Ectodermal cell (in vitro differentiated cells): Measurements from ENCODE around the gene ILKAP.

Experiments used
- H3K27ac ChIP-seq: 2 replicates; pipeline ENCODE4 v1.7.0; 2013; ENCODE audit warnings: mild to moderate bottlenecking, low read depth, low read length; ENCODE audit not compliant: insufficient read depth, poor library complexity, severe bottlenecking
- H3K27me3 ChIP-seq: 2 replicates; pipeline ENCODE4 v1.7.0; 2013; ENCODE audit warnings: mild to moderate bottlenecking, low read length; ENCODE audit not compliant: insufficient read depth, control insufficient read depth, poor library complexity, severe bottlenecking
- H3K36me3 ChIP-seq: one replicate; pipeline ENCODE4 v1.7.0; 2013; ENCODE audit warnings: low read length; ENCODE audit not compliant: control insufficient read depth, insufficient read depth
- H3K4me1 ChIP-seq: one replicate; pipeline ENCODE4 v1.7.0; 2013; ENCODE audit warnings: low read length; ENCODE audit not compliant: control insufficient read depth, insufficient read depth
- H3K4me3 ChIP-seq: 2 replicates; pipeline ENCODE4 v1.7.0; 2013; ENCODE audit warnings: low read depth, low read length, control low read depth; ENCODE audit not compliant: insufficient read depth
- H3K9me3 ChIP-seq: 2 replicates; pipeline ENCODE4 v1.7.0; 2013; ENCODE audit warnings: mild to moderate bottlenecking, low read length, moderate library complexity; ENCODE audit not compliant: control insufficient read depth
- WGBS, 2 experiments: methylation state at CpG; one replicate each; pipeline ENCODE4 v1.1.7; 2013; ENCODE audit warnings: missing lambda C conversion rate in 2 of 2; 5-methylcytosine and 5-hydroxymethylcytosine counted together

Gene ILKAP

GRCh38 chr2:238142382-238143205 lies 60.9 kb downstream of the ILKAP start:
- Histone ChIP-seq H3K9me3 (no peaks in the 10 kb centered on the region), H3K4me1 (peaks cover 6% of the 10 kb centered on the region), H3K36me3 (no peaks in the 10 kb centered on the region), H3K4me3 (no peak overlapping the region), H3K27me3 (no peaks in the 10 kb centered on the region), H3K27ac (no peak overlapping the region)
- 88 to 91% methylated on average over 30 of the region's 30 CpGs for WGBS, 2 experiments

DNA sequence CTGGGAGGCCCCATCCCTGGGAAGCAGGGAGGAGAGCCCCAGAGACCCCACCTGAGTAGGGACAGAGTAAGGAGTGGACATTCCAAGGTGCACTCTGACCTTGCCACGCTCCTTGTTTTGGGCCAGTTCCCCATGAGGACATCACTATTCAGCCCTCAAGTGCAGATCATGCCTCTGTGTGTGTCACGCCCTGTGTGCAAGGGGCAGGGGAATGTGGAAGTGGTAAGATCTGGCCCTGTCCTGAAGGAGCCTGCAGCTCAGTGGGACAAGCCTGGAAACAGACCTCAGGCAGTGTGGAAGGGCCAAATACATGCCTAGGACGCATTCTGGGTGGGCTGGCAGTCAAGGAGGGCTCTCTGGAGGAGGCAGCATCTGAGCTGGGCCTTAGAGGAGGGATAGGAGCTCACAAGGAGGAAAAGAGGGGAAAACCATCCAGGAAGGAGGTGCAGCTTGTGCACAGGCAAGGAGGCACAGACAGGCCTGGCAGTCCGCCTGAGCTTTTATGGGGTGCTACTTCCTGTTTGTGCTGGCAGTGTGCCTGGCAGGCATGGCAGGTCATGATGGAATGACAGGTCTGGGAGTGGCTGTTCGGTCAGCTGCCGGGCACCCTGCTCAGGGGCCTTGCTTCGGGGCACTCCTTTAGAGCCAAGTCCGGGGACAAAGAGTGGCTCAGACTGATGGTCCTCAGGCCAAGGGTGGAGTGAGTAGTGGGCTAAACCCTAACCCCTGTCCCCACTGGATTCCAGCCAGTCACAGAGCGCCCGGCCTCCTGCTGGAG lies 61.8 kb downstream of the ILKAP start:
- no peaks in the 10 kb centered on the region for H3K27me3 ChIP-seq
- WGBS, 2 experiments, result 91 to 93% methylated on average over 10 of the region's 10 CpGs
- H3K27ac ChIP-seq, result no peak overlapping the region
- H3K4me3 ChIP-seq, result no peak overlapping the region
- peaks cover 6% of the 10 kb centered on the region for H3K4me1 ChIP-seq
- H3K9me3 ChIP-seq, result no peaks in the 10 kb centered on the region
- no peaks in the 10 kb centered on the region for H3K36me3 ChIP-seq

DNA sequence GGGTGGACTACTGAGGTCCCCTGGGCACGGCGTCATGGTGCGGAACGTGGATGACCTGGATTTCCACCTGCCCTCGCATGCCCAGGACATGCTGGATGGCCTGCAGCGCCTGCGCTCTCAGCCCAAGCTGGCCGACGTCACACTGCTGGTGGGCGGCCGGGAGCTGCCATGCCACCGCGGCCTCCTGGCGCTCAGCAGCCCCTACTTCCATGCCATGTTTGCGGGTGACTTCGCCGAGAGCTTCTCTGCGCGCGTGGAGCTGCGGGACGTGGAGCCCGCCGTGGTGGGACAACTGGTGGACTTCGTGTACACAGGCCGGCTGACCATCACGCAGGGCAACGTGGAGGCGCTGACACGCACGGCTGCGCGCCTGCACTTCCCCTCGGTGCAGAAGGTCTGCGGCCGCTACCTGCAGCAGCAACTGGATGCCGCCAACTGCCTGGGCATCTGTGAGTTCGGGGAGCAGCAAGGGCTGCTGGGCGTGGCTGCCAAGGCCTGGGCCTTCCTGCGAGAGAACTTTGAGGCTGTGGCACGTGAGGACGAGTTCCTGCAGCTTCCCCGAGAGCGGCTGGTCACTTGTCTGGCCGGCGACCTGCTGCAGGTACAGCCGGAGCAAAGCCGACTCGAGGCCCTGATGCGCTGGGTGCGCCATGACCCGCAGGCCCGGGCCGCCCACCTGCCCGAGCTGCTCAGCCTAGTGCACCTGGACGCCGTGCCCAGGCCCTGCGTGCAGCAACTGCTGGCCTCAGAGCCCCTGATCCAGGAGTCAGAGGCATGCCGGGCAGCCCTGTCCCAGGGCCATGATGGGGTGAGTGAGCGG lies 62.6 kb downstream of the ILKAP start:
- Histone ChIP-seq H3K4me1 (peaks cover 6% of the 10 kb centered on the region), H3K27ac (no peak overlapping the region), H3K27me3 (no peaks in the 10 kb centered on the region), H3K36me3 (no peaks in the 10 kb centered on the region), H3K9me3 (no peaks in the 10 kb centered on the region), H3K4me3 (no peak overlapping the region)
- WGBS, 2 experiments, result 94 to 95% methylated on average over 60 of the region's 60 CpGs

- Histone ChIP-seq H3K36me3 (no peaks in the 10 kb centered on the region), H3K9me3 (no peaks in the 10 kb centered on the region), H3K27ac (no peak overlapping the region), H3K27me3 (no peaks in the 10 kb centered on the region), H3K4me3 (no peak overlapping the region), H3K4me1 (peaks cover 6% of the 10 kb centered on the region)
- 94 to 95% methylated on average over 7 of the region's 7 CpGs for WGBS, 2 experiments
Measured at GRCh38 chr2:238140040-238140439, 63.5 kb downstream of the ILKAP start.

GRCh38 chr2:238139196-238140039 lies 64.1 kb downstream of the ILKAP start:
- Histone ChIP-seq H3K27me3 (no peaks in the 10 kb centered on the region), H3K4me1 (peaks cover 6% of the 10 kb centered on the region), H3K36me3 (no peaks in the 10 kb centered on the region), H3K27ac (no peak overlapping the region), H3K4me3 (no peak overlapping the region), H3K9me3 (no peaks in the 10 kb centered on the region)
- WGBS, 2 experiments, result 75 to 77% methylated on average over 56 of the region's 56 CpGs

DNA sequence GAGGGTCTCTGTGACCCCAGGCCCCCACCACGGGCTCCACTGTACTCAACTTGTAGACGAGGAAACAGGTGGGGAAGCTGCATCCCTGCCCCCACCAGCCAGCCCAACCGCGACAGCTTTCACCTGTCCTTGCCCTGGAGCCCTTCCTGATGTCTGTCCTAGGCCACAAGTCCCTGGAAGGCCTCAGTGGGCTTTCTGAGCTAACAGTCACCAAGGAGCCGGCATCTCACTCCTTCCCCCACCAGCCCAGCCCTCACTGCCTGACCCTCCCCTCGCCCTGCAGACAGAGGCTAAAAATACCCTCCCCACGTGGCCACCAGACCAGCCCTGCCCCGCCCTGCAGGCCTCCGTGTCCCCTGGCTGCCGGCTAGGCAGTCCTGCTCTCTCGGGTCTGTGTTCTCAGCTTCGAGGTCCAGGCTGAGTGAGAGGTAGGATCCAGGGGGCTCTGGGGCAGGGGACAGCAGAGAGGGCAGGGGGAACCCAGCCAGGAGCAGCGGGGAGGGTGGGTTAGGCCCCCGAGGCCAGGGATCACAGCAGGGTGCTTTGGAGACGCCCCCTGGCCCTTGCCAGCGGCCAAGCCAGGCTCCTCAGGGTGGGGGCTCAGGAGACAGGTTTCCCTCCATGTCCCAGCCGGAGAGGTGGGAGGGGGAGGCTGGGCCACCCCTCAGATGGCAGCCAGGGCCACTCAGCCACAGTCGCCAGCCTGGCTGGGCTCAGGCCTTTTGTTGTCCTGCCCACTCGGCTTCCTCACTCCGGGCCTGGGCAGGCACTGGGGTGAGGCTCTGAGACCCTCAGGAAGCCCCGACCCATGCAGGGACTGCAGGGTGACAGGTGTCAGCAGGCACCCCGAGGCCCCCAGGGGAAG lies 64.9 kb downstream of the ILKAP start, which contains the start of gene KLHL30:
KLHL30 (plus strand) TSS at position 338 of the 865 bp plus-strand sequence. CDS start 2,087 bp downstream, outside the sequence.
- H3K36me3 ChIP-seq, result no peaks in the 10 kb centered on the region
- no peak within 1 kb of the TSS for H3K27ac ChIP-seq
- H3K4me1 ChIP-seq, result peaks cover 6% of the 10 kb centered on the region
- 75 to 79% methylated on average over 22 of the region's 22 CpGs for WGBS, 2 experiments
- H3K27me3 ChIP-seq, result no peaks in the 10 kb centered on the region
- no peak within 1 kb of the TSS for H3K4me3 ChIP-seq
- H3K9me3 ChIP-seq, result no peaks in the 10 kb centered on the region

DNA sequence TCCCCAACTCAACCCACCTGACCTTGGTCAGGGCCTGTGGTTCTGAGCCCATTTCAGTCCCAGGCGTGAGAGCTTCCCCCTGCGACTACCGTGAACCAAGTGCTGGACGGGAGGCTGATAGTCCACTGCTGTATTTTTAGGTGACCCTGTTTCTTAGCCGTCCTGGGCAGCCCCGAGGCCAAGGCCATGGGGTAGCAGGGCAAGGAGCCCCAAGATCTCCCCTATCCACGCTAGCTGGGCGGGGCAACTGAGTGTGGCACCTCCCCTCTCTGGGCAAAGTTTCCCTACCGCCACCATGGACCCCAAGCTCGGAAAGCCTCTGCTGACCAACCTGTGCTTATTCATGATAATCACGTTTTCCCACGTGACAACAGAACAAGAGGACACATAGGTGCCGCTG lies 65.6 kb downstream of the ILKAP start:
- 95% methylated on average over 13 of the region's 13 CpGs for WGBS, 2 experiments
- no peaks in the 10 kb centered on the region for H3K9me3 ChIP-seq
- no peaks in the 10 kb centered on the region for H3K27me3 ChIP-seq
- H3K27ac ChIP-seq, result no peak overlapping the region
- peaks cover 6% of the 10 kb centered on the region for H3K4me1 ChIP-seq
- H3K4me3 ChIP-seq, result no peak overlapping the region
- H3K36me3 ChIP-seq, result no peaks in the 10 kb centered on the region

DNA sequence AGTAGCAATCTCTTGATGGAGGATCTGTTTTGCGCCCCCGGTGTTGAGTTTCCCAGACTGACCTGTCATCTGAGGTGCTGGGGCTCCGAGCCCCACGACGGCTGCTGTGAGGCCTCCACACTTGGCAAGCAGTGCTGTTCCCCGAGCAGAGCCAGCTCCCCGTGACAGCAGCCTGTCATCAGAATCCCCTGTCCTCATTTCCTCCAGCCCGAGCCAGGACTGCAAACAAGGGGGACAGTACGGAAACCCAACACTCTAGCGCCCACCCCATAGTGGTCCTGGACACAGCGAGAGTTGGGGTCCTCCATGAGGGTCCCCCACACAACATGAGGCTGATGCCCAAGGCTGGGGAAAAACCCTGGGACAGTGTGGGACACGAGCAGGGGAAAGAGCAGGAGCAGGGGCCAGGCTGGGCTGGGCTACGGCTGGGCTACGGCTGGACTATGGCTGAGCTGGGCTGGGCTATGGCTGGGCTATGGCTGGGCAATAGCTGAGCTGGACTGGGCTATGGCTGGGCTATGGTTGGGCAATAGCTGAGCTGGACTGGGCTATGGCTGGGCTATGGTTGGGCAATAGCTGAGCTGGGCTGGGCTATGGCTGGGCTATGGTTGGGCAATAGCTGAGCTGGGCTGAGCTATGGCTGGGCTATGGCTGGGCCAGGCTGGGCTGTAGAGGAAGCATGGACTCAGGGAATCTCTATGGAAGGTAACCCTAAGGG lies 66.5 kb downstream of the ILKAP start:
- no peaks in the 10 kb centered on the region for H3K36me3 ChIP-seq
- no peaks in the 10 kb centered on the region for H3K9me3 ChIP-seq
- WGBS, 2 experiments, result 91 to 93% methylated on average over 14 of the region's 14 CpGs
- no peak overlapping the region for H3K4me3 ChIP-seq
- H3K27ac ChIP-seq, result no peak overlapping the region
- no peaks in the 10 kb centered on the region for H3K27me3 ChIP-seq
- peaks cover 6% of the 10 kb centered on the region for H3K4me1 ChIP-seq
